Measurements from ENCODE around the gene NUDCD2. TPM values are rescaled to one million over a fixed set of nuclear protein-coding genes. Genes with fewer than 3 reads are reported as not detected.

The NUDCD2 gene
- total and polyA plus RNA-seq, 9 of the 15 experiments (the other 6 are each of a cell fraction or from before 2014, with no cell fraction given) = 14.6 to 76.9 (median 32.5) TPM

DNA sequence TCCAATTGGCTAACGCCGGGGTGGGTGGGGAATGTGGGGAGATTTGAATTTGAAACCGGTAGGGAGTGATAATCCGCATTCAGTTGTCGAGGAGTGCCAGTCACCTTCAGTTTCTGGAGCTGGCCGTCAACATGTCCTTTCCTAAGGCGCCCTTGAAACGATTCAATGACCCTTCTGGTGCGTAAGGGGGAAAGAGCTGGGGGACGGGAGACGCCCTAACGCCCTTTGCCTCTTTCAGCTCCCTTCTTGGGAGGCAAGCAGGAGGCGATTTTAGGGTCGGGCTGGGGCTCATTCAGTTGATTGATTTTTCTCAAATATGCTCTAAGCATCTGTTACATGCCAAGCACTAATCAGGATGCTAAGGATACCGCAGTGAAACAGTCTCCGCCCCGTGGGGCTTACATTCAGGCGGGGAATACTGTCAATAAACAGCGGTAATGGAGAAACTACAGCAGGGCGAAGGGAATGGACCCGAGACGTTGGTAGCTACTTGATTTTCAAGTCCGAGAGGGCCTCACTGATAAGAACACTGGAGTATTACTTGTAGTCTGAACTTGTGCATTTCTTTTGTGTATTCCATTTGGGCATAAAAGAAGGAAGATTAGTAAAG is 765 bp upstream of the NUDCD2 start, which contains the start of gene HMMR (continued):
- TF ChIP-seq CC2D1A (IDR thresholded peaks at IDR 0.05) (peak; percentile 69; the same call in 1 of the 2 replicates), ZFPM2 (CRISPR knock-in tag; IDR thresholded peaks at IDR 0.05) (no peak), ERF (CRISPR knock-in tag; IDR thresholded peaks at IDR 0.05) (no peak), NELFE (IDR thresholded peaks at IDR 0.05; ENCODE audit: insufficient read depth, insufficient read length) (no peak), TCF7L2 (IDR thresholded peaks at IDR 0.05; ENCODE audit: low read depth, low read length) (no peak), CBFB (CRISPR knock-in tag; IDR thresholded peaks at IDR 0.05) (0 out of 2 replicates have a peak, but pooled peaks have one; percentile 22), TBP (optimal IDR thresholded peaks at IDR 0.05; ENCODE audit: low read depth, low read length) (peak; percentile 92), YBX1 (IDR thresholded peaks at IDR 0.05) (no peak), CREM (IDR thresholded peaks at IDR 0.05; ENCODE audit: low read depth) (no peak), SETDB1 (IDR thresholded peaks at IDR 0.05; ENCODE audit: low read length) (no peak), ZNF175 (CRISPR knock-in tag; IDR thresholded peaks at IDR 0.05; ENCODE audit: low read depth) (no peak), CCAR2 (IDR thresholded peaks at IDR 0.05; ENCODE audit: low read depth, low read length) (no peak), ZFP36 (IDR thresholded peaks at IDR 0.05; ENCODE audit: low read depth, low read length, partially characterized antibody) (peak; percentile 11), KLF16 (IDR thresholded peaks at IDR 0.05) (no peak)
- TF ChIP-seq, protein P1, sequence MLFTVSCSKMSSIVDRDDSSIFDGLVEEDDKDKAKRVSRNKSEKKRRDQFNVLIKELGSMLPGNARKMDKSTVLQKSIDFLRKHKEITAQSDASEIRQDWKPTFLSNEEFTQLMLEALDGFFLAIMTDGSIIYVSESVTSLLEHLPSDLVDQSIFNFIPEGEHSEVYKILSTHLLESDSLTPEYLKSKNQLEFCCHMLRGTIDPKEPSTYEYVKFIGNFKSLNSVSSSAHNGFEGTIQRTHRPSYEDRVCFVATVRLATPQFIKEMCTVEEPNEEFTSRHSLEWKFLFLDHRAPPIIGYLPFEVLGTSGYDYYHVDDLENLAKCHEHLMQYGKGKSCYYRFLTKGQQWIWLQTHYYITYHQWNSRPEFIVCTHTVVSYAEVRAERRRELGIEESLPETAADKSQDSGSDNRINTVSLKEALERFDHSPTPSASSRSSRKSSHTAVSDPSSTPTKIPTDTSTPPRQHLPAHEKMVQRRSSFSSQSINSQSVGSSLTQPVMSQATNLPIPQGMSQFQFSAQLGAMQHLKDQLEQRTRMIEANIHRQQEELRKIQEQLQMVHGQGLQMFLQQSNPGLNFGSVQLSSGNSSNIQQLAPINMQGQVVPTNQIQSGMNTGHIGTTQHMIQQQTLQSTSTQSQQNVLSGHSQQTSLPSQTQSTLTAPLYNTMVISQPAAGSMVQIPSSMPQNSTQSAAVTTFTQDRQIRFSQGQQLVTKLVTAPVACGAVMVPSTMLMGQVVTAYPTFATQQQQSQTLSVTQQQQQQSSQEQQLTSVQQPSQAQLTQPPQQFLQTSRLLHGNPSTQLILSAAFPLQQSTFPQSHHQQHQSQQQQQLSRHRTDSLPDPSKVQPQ (CRISPR knock-in tag; IDR thresholded peaks at IDR 0.05; ENCODE audit: borderline replicate concordance) = no peak
- TF ChIP-seq, protein P2, sequence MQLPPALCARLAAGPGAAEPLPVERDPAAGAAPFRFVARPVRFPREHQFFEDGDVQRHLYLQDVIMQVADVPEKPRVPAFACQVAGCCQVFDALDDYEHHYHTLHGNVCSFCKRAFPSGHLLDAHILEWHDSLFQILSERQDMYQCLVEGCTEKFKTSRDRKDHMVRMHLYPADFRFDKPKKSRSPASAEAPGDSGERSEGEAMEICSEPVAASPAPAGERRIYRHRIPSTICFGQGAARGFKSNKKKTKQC (CRISPR knock-in tag; IDR thresholded peaks at IDR 0.05) = no peak
- TF ChIP-seq, protein P3, sequence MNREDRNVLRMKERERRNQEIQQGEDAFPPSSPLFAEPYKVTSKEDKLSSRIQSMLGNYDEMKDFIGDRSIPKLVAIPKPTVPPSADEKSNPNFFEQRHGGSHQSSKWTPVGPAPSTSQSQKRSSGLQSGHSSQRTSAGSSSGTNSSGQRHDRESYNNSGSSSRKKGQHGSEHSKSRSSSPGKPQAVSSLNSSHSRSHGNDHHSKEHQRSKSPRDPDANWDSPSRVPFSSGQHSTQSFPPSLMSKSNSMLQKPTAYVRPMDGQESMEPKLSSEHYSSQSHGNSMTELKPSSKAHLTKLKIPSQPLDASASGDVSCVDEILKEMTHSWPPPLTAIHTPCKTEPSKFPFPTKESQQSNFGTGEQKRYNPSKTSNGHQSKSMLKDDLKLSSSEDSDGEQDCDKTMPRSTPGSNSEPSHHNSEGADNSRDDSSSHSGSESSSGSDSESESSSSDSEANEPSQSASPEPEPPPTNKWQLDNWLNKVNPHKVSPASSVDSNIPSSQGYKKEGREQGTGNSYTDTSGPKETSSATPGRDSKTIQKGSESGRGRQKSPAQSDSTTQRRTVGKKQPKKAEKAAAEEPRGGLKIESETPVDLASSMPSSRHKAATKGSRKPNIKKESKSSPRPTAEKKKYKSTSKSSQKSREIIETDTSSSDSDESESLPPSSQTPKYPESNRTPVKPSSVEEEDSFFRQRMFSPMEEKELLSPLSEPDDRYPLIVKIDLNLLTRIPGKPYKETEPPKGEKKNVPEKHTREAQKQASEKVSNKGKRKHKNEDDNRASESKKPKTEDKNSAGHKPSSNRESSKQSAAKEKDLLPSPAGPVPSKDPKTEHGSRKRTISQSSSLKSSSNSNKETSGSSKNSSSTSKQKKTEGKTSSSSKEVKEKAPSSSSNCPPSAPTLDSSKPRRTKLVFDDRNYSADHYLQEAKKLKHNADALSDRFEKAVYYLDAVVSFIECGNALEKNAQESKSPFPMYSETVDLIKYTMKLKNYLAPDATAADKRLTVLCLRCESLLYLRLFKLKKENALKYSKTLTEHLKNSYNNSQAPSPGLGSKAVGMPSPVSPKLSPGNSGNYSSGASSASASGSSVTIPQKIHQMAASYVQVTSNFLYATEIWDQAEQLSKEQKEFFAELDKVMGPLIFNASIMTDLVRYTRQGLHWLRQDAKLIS (CRISPR knock-in tag; IDR thresholded peaks at IDR 0.05) = peak; percentile 75; the same call in 1 of the 2 replicates
- TF ChIP-seq, protein P4, sequence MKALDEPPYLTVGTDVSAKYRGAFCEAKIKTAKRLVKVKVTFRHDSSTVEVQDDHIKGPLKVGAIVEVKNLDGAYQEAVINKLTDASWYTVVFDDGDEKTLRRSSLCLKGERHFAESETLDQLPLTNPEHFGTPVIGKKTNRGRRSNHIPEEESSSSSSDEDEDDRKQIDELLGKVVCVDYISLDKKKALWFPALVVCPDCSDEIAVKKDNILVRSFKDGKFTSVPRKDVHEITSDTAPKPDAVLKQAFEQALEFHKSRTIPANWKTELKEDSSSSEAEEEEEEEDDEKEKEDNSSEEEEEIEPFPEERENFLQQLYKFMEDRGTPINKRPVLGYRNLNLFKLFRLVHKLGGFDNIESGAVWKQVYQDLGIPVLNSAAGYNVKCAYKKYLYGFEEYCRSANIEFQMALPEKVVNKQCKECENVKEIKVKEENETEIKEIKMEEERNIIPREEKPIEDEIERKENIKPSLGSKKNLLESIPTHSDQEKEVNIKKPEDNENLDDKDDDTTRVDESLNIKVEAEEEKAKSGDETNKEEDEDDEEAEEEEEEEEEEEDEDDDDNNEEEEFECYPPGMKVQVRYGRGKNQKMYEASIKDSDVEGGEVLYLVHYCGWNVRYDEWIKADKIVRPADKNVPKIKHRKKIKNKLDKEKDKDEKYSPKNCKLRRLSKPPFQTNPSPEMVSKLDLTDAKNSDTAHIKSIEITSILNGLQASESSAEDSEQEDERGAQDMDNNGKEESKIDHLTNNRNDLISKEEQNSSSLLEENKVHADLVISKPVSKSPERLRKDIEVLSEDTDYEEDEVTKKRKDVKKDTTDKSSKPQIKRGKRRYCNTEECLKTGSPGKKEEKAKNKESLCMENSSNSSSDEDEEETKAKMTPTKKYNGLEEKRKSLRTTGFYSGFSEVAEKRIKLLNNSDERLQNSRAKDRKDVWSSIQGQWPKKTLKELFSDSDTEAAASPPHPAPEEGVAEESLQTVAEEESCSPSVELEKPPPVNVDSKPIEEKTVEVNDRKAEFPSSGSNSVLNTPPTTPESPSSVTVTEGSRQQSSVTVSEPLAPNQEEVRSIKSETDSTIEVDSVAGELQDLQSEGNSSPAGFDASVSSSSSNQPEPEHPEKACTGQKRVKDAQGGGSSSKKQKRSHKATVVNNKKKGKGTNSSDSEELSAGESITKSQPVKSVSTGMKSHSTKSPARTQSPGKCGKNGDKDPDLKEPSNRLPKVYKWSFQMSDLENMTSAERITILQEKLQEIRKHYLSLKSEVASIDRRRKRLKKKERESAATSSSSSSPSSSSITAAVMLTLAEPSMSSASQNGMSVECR (CRISPR knock-in tag; IDR thresholded peaks at IDR 0.05) = no peak

Measured in K562 (cell line).